GM04504 (cell line): ENCODE results near the gene ZNHIT2.

Experiments
- DNase-seq: peaks from one replicate; pipeline ENCODE4 v3.0.0-alpha.2; 2012; ENCODE audit warnings: low read depth

The ZNHIT2 gene

GRCh38 chr11:65103476-65103875, 14.0 kb downstream of the ZNHIT2 start:
- no peak for DNase-seq

- no peak for DNase-seq
These were observed 15.1 kb downstream of the ZNHIT2 start for GRCh38 chr11:65102142-65103095.

GRCh38 chr11:65100674-65101350, 16.7 kb downstream of the ZNHIT2 start:
- DNase-seq = no peak

- no peak for DNase-seq
These were observed 20.6 kb downstream of the ZNHIT2 start for GRCh38 chr11:65096926-65097325.

GRCh38 chr11:65095974-65096806, 21.3 kb downstream of the ZNHIT2 start, which contains the start of gene VPS51:
TSS of gene VPS51 (plus strand) at chr11:65096214. CDS start at chr11:65096251, 37 bp downstream.
- peak; percentile 70 for DNase-seq

- DNase-seq = no peak
These were observed 22.1 kb downstream of the ZNHIT2 start for GRCh38 chr11:65095427-65095826.

GRCh38 chr11:65090628-65091027, 26.9 kb downstream of the ZNHIT2 start:
- no peak for DNase-seq

- DNase-seq = no peak
These were observed 27.9 kb downstream of the ZNHIT2 start for GRCh38 chr11:65089621-65090020.

GRCh38 chr11:65087827-65088226, 29.7 kb downstream of the ZNHIT2 start:
- DNase-seq = no peak

- no peak for DNase-seq
These were observed 30.3 kb downstream of the ZNHIT2 start for GRCh38 chr11:65087216-65087615.

GRCh38 chr11:65086809-65087208, 30.7 kb downstream of the ZNHIT2 start:
- no peak for DNase-seq

- no peak for DNase-seq
These were observed 32.1 kb downstream of the ZNHIT2 start for GRCh38 chr11:65085446-65085845.

GRCh38 chr11:65084598-65085375, 32.7 kb downstream of the ZNHIT2 start:
- DNase-seq = no peak

- DNase-seq = peak; percentile 90
These were observed 33.5 kb downstream of the ZNHIT2 start, which contains the start of the genes CDCA5 and ZFPL1 for GRCh38 chr11:65083834-65084597. TSS of gene CDCA5 (minus strand) at chr11:65084040. CDS start at chr11:65083978, 62 bp downstream. TSS of gene ZFPL1 (plus strand) at chr11:65084222. CDS start at chr11:65084699, 477 bp downstream.

- no peak for DNase-seq
These were observed 34.2 kb downstream of the ZNHIT2 start for GRCh38 chr11:65083134-65083833.

- DNase-seq = no peak
These were observed 38.6 kb downstream of the ZNHIT2 start for GRCh38 chr11:65078786-65079342.

- no peak for DNase-seq
These were observed 39.4 kb downstream of the ZNHIT2 start for GRCh38 chr11:65078151-65078550.

- DNase-seq = no peak
These were observed 40.0 kb downstream of the ZNHIT2 start for GRCh38 chr11:65077451-65077850.

- no peak for DNase-seq
These were observed 44.9 kb downstream of the ZNHIT2 start for GRCh38 chr11:65072631-65072966.
